Skin epidermis (tissue), 12 donors: ENCODE measurements around the gene GABRB1.

Source experiments
- H3K27ac ChIP-seq, 21 experiments: fragments of 200-600 bp; sonication (generic) in 11 of 21; one replicate each; pipeline ENCODE4 v1.5.0; 2020; ENCODE audit warnings: mild to moderate bottlenecking in 3 of 21, inconsistent platforms in 2 of 21, moderate library complexity in 2 of 21
- H3K4me3 ChIP-seq, 7 experiments: fragments of 200-600 bp; sonication (generic) in 2 of 7; one replicate each; pipeline ENCODE4 v1.5.0; 2020; ENCODE audit warnings: inconsistent platforms in 2 of 7, mild to moderate bottlenecking in 2 of 7, moderate library complexity in 1 of 7

GABRB1 gene

GRCh38 chr4:47031011-47031678 lies at the start of gene GABRB1:
Gene GABRB1 (plus strand): TSS chr4:47031567.
- Histone ChIP-seq H3K4me3 (peak within 1 kb of the TSS in 6 of 7 experiments; percentile 22 to 45 (median 29)), H3K27ac (no peak within 1 kb of the TSS)

GRCh38 chr4:46984781-46985180 lies 46.6 kb upstream of the GABRB1 start:
- H3K27ac ChIP-seq = no peak overlapping the region
- no peak overlapping the region for H3K4me3 ChIP-seq

DNA sequence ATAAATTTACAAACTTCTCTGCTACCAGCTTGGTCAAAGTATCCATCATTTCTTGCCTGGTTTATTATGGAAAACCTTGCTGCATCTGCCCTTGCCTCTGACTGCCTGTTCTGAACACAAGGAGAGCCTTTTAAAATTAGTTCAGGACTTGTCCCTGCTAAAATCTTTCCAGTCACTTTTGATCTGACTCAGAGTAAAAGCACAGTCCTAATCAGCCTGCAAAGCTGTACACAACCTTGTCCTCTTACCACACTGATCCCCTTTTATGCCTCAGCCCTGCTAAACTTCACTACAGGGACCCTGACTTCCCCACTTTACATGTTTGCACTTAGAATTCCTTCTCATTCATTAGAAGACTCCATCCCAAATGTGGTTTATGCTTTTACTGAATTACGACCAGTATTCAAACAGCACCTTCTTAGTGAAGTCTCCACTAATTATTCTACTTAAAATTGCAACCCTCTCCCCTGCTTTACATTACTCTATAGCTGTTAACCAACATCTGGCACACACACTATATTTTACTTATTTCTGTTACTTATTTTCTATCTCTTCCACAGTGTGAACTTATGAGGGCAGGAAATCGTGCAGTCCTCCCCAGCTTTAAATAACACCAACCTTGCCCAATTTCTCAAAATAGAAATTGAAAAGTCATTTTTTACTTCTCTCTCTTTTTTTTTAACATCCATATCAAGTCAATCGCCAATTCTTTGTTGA lies 44.3 kb upstream of the GABRB1 start:
- no peak overlapping the region for H3K4me3 ChIP-seq
- H3K27ac ChIP-seq = no peak overlapping the region

DNA sequence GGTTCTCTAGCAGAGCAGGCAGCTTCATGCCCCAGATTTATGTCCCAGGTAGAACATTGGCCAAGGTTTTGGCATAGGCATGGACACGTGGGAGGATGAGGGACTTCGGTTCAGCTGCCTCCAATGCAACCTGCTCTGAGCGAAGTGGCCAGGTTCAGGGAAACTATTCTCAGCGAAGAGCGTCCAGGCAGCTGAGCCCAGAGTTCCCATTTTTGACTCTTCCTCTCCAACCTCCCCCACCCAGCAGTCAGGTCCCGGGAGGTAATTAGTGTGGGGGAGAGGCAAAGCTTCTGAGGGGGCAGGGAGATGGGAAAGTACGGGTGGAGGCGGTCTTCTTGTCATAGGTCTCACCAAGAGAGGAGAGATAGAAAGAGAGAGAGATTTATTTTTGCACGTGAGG lies 39.0 kb upstream of the GABRB1 start:
- H3K4me3 ChIP-seq = peak overlapping the region in 1 of 7 experiments; percentile 50
- no peak overlapping the region for H3K27ac ChIP-seq

- no peak within 1 kb of the TSS for H3K27ac ChIP-seq
- peak within 1 kb of the TSS in 6 of 7 experiments; percentile 4 to 50 (median 24) for H3K4me3 ChIP-seq
Measured at GRCh38 chr4:46993075-46994006, 38.0 kb upstream of the GABRB1 start, which contains the start of gene GABRA4. Gene GABRA4 (minus strand): TSS chr4:46993581. CDS start chr4:46993424, 157 bp downstream.

DNA sequence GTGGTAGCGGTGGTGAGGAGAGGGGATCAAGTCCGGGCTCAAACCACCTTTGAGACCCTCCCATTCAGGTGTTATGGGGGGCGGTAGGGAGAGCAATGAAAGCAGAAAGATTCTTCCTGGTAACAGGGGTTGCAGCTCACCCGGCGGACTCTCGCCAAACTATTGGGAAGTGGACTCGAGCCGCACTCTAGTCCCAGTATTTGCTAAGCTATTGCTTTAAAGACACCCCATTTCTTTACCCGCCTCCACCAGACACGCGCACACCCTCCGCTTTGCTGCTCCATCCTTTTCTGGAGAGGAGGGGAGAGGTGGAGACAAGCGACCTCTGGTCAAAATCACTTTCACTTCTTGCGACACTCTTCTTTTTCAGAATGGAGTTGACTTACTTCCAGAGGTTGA lies 37.4 kb upstream of the GABRB1 start:
- no peak overlapping the region for H3K27ac ChIP-seq
- H3K4me3 ChIP-seq = peak overlapping the region in 6 of 7 experiments; percentile 4 to 50 (median 24)

- no peak overlapping the region for H3K4me3 ChIP-seq
- no peak overlapping the region for H3K27ac ChIP-seq
Measured at GRCh38 chr4:46999566-46999965, 31.8 kb upstream of the GABRB1 start.

DNA sequence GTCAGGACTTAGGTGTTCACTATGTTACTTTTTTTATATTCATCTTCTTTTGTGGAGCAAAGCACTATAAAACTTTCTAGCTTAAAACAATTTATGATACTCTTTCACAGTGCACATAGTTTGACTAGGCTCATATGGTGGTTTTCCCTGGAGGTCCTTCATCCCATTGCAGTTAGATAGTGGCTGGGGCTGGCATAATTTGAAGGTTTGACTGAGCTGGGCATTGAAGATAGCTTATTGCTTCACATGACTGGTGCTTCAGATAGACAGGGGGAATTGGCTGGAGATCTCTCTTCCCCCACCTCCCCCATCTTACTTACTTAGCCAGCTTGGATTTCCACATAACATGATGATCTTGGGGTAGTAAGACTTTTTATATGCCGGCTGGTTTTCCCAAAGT lies 31.0 kb upstream of the GABRB1 start:
- Histone ChIP-seq H3K27ac (no peak overlapping the region), H3K4me3 (no peak overlapping the region)

DNA sequence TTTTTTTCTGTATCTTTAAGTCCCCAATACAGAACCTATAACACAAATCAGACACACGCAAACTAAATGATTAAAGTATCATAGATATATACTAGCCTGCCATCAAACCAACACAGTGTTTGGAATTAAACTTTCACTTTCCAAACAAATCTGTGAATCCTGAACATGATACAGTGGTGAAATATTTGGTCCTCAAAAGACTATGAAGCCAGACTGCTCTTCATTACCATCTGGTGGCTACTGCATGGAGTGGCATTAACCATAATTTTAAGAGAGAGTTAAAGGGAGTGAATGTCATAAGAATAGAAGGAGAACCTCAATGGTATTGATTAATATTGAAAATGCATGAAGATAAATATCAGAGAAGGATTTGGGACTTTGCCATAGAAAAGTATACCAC lies 28.8 kb upstream of the GABRB1 start:
- Histone ChIP-seq H3K4me3 (no peak overlapping the region), H3K27ac (no peak overlapping the region)

DNA sequence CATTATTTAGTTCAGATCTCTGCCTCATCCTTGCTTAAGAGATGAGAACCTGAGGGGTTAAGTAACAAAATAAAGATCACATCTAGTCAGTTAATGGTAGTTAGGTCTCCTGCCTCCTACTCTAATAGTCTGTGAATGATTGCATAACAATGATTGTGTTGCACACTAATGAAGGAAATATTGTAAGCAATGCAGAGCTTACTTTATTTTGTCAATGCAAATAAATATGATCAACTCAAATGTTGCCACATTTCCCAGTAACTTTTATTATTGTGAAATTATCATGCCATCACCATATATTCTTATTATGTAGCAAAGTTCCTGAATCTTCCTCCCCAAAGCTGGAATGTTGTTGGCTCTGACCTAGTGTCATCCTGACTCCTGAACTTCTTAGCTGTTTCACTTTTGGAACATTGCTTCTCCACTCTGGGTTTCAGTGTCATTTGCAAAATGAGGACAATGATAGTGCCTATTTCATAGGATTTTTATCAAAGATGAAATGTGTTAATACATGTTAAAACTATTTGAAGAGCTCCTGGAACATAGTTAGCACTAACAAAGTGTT lies 20.9 kb upstream of the GABRB1 start:
- H3K27ac ChIP-seq = peak overlapping the region in 1 of 21 experiments; percentile 14
- H3K4me3 ChIP-seq = no peak overlapping the region

DNA sequence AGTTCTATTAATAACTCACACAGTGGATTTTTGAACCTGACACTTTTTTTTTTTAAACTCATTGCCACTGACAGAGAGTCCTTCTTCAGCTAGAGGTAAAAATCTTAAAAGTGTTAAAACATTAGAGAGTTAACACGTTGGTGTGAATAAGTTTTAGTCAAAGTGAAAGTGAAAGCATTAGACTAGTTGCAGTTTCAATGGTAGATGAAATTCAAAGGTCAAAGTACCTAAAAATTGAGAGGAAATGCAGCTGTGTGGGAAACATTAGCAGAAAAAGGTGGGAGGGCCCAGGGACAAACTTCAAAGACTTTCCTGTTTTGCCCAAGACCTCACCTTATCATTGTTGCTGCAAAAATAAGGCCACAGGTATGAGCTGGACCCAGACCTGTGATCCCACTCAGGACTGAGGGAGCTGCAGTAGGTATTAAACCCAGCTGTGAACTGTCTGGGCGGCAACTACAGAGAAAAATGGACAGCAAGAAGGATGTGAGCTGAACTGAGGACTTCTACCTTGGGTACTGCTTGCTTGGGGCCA lies 20.4 kb upstream of the GABRB1 start:
- Histone ChIP-seq H3K4me3 (no peak overlapping the region), H3K27ac (peak overlapping the region in 2 of 21 experiments; percentile 4 to 14)

DNA sequence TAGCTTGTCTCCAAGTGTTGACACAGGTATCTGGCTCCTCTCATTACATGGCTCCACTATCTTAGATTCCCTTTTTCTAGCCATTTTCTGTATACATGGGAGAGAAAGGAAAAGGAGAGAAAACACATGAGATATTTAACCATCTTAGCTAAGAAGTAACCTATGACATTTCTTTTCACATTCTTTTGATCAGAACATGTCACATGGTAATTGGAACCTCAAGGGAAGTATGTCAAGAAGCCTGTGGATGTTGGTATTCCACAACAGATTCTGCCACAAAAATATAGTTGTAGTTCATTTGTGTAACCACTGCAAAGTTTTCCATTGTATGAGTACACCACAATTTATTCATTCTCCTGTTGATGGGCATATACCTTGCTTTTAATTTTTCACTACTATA lies 18.7 kb upstream of the GABRB1 start:
- Histone ChIP-seq H3K4me3 (no peak overlapping the region), H3K27ac (no peak overlapping the region)

DNA sequence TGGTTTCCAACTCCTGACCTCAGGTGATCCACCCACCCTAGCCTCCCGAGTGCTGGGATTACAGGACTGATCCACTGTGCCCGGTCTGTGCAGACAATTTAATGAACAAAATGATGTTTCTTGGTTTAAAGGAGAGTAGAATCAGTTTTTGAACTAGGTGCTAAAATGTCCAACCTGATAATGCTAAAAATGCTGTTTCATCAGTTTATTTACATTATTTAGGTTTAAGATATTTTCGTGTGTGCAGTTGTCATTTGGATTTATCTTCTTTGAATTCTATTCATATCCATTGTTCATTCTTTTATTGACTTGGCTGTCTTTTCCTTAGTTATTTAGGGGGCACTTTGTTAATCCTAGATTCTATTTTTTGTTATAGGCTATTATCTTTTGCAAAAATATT lies 18.0 kb upstream of the GABRB1 start:
- no peak overlapping the region for H3K27ac ChIP-seq
- H3K4me3 ChIP-seq = no peak overlapping the region

DNA sequence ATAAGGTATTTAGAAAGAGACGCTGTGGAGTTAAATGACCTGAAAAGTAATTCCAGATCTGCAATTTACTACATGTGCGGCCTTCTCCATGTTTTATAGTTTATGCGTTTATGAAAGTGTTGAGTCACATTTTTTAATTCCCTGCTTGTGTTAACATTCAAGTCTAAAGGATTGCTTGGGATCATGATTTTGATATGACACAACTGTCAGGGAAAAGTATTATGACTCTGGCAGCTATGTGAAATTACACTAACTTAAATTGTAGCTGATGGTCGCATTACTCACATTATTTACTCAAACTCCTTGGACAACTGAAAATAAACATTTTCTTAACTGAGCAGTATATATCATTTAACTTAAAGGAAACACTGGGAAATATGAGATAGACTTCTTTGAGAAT lies 14.3 kb upstream of the GABRB1 start:
- Histone ChIP-seq H3K4me3 (no peak overlapping the region), H3K27ac (no peak overlapping the region)

DNA sequence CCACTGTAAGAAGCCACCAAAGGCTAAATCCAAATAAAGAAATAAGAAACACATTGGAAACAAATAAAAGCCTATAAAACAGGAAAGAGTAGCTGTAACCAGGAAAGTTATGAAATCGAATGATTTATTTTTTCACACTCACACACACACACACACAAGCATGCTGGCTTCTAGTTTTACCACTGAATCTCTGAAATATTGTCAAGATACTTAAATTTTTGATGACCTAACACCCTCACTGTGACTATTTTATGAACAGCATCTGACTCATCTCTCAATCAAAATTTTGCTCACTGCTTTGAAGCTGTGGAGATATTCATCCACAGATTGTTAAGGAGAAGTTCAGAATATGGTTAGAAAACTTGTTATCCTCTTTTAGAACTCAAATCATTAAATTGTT lies 13.9 kb upstream of the GABRB1 start:
- Histone ChIP-seq H3K27ac (no peak overlapping the region), H3K4me3 (no peak overlapping the region)

- H3K27ac ChIP-seq = no peak overlapping the region
- H3K4me3 ChIP-seq = peak overlapping the region in 6 of 7 experiments; percentile 22 to 45 (median 29)
Measured at GRCh38 chr4:47031751-47032404, 511 bp downstream of the GABRB1 start.

DNA sequence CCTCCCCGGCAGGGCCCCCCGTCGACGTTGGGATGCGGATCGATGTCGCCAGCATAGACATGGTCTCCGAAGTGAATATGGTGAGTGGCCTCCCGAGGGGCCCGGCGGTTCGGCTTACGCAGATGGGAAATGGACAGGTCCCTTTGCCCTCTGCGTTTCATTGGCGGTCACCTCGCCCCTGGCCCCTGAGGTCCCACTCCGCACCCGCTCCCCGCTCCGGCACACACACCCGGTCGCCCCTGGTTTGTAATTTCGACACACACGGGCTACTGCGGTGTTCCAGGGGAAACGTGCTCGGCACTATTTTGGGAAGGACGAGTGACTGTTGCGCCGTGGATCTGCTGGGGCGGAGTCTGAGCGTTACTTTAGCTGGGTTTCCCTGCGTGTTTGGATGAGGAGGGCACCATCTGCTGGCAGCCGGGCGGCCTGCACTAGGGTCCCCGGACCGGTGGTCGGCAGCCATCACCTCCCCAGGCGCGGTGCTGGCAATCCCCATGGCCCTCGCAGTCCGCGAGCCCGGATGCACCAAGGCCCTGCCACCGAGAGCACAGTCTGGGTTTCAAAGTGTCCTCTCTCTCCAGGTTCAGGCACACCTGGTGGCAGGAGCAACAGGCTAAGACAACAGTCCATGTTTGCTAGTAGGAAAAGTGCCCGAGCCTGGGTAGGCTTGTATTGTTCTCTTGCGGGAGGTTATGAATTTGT lies 1.2 kb downstream of the GABRB1 start:
- H3K4me3 ChIP-seq = peak overlapping the region in 6 of 7 experiments; percentile 22 to 45 (median 29)
- no peak overlapping the region for H3K27ac ChIP-seq

- Histone ChIP-seq H3K27ac (no peak overlapping the region), H3K4me3 (no peak overlapping the region)
Measured at GRCh38 chr4:47038263-47038662, 6.9 kb downstream of the GABRB1 start.

DNA sequence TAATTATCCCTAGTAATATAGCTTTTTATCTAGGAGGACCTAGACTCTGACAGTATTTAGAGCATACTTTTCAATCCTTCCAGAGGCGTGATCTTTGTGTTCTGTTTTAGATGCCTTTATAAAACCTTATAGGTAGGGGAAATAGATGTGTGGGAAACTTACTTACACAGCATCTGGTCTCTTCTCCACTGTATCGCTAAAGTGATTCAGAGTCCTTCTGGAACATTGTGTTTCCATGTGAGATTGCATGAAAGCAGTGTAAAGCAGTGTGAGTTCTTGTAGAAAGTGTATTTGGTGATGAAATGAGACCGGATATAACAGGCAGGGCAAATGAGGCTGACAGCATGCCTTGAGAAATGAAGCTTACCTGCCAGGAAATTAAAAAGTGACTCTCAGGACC lies 9.5 kb downstream of the GABRB1 start:
- no peak overlapping the region for H3K27ac ChIP-seq
- H3K4me3 ChIP-seq = no peak overlapping the region
